GM12892 (cell line): Measurements from ENCODE around the gene TUBA8. TPM values are rescaled to one million over a fixed set of nuclear protein-coding genes. Genes with fewer than 3 reads are reported as not detected.
"Not testable (repeated sequence)": the region's sequence is repeated elsewhere in the genome, so short reads cannot be mapped to it uniquely, and the experiment has no call there.

ENCODE experiments used
- DNase-seq: peaks from one replicate; pipeline ENCODE4 v3.0.0; 2011; ENCODE audit not compliant: insufficient read length
- FAIRE-seq: peaks from 2 replicates; lab custom pipeline; 2011; peaks lifted over from hg19 to GRCh38; lab: Jason Lieb, UNC
- POLR2A ChIP-seq: IDR thresholded peaks from 2 replicates; pipeline ENCODE4 v1.6.1; 2011; ENCODE audit warnings: low read depth, low read length, control low read depth
- POLR2AphosphoS5 ChIP-seq: IDR thresholded peaks from 2 replicates; pipeline ENCODE4 v1.6.1; 2011; ENCODE audit warnings: low read depth, low read length, control low read depth
- TAF1 ChIP-seq: IDR thresholded peaks from 2 replicates; pipeline ENCODE4 v1.6.1; 2011; ENCODE audit warnings: low read depth, mild to moderate bottlenecking, control low read depth, low read length, borderline replicate concordance
- polyA plus RNA-seq: library from polyadenylated mRNA; unstranded; fragments of >200 nt; gene quantifications from one replicate; pipeline ENCODE4 v1.2.1, GENCODE V29; 2012; ENCODE audit warnings: missing spikeins, inconsistent platforms; ENCODE audit not compliant: missing spikeins

Gene TUBA8
- 5.1 TPM for polyA plus RNA-seq

GRCh38 chr22:18110194-18110953 lies at the start of gene TUBA8:
Gene TUBA8 (plus strand): TSS chr22:18110809. CDS start chr22:18110866, 57 bp downstream.
- FAIRE-seq (no peak), DNase-seq (peak; percentile 39)
- TF ChIP-seq POLR2AphosphoS5 = no peak
- TF ChIP-seq POLR2A = no peak; the same call in 1 of the 2 replicates
- TF ChIP-seq TAF1 = no peak

- DNase-seq (no peak), FAIRE-seq (no peak)
- no peak for TF ChIP-seq TAF1
- no peak for TF ChIP-seq POLR2A
- TF ChIP-seq POLR2AphosphoS5 = no peak
Observed at GRCh38 chr22:18062421-18062820, 48.2 kb upstream of the TUBA8 start.

- DNase-seq (no peak), FAIRE-seq (no peak)
- TF ChIP-seq TAF1 (no peak), POLR2A (no peak), POLR2AphosphoS5 (no peak)
Observed at GRCh38 chr22:18063306-18063705, 47.3 kb upstream of the TUBA8 start.

GRCh38 chr22:18063715-18064114 lies 46.9 kb upstream of the TUBA8 start:
- not testable (repeated sequence) for DNase-seq, FAIRE-seq

GRCh38 chr22:18064636-18065035 lies 46.0 kb upstream of the TUBA8 start:
- FAIRE-seq (no peak), DNase-seq (no peak)
- no peak for TF ChIP-seq TAF1
- TF ChIP-seq POLR2AphosphoS5 = no peak
- TF ChIP-seq POLR2A = no peak

- DNase-seq (no peak), FAIRE-seq (no peak)
- TF ChIP-seq POLR2AphosphoS5 (no peak), TAF1 (no peak), POLR2A (no peak)
Observed at GRCh38 chr22:18065256-18065655, 45.4 kb upstream of the TUBA8 start.

- DNase-seq (no peak), FAIRE-seq (peak; percentile 60)
- TF ChIP-seq POLR2AphosphoS5 (no peak), TAF1 (no peak), POLR2A (no peak)
Observed at GRCh38 chr22:18066181-18066859, 44.3 kb upstream of the TUBA8 start.

- FAIRE-seq (peak; percentile 17), DNase-seq (no peak)
- TF ChIP-seq POLR2AphosphoS5 = no peak
- TF ChIP-seq POLR2A = no peak
- no peak for TF ChIP-seq TAF1
Observed at GRCh38 chr22:18067121-18067520, 43.5 kb upstream of the TUBA8 start.

- FAIRE-seq = no peak
- DNase-seq = no peak
- no peak for TF ChIP-seq POLR2A
Observed at GRCh38 chr22:18067548-18068341, 42.9 kb upstream of the TUBA8 start.

- FAIRE-seq (no peak), DNase-seq (no peak)
- TF ChIP-seq TAF1 (no peak), POLR2A (no peak), POLR2AphosphoS5 (no peak)
Observed at GRCh38 chr22:18068381-18068988, 42.1 kb upstream of the TUBA8 start.

- FAIRE-seq = no peak
- DNase-seq = no peak
Observed at GRCh38 chr22:18069041-18069440, 41.6 kb upstream of the TUBA8 start.

More at GRCh38 chr22:18069041-18069440, 41.6 kb upstream of the TUBA8 start:
- no peak for TF ChIP-seq TAF1
- TF ChIP-seq POLR2AphosphoS5 = no peak
- TF ChIP-seq POLR2A = no peak
